ENCODE measurements around the gene RASAL2. TPM values are rescaled to one million over a fixed set of nuclear protein-coding genes. Genes with fewer than 3 reads are reported as not detected.
A peak's percentile ranks its signal among the peaks of the same experiment; 100 is the strongest.

RASAL2 gene
- total and polyA plus RNA-seq, 2 experiments from 2014 or later = 16.0 to 42.2 TPM

GRCh38 chr1:178374016-178374415 is 280.1 kb downstream of the RASAL2 start:
- Histone ChIP-seq H3K4me1 (ENCODE audit: insufficient read depth) (peaks cover 57% of the 10 kb centered on the region), H2AFZ (no peak overlapping the region), H4K20me1 (replicated peaks; ENCODE audit: insufficient read depth) (no peaks in the 10 kb centered on the region), H3K27ac (ENCODE audit: low read depth) (no peak overlapping the region), H3K4me3 (no peak overlapping the region), H3F3A (replicated peaks; ENCODE audit: low read depth) (no peaks in the 10 kb centered on the region), H3K4me2 (no peak overlapping the region), H3K36me3 (ENCODE audit: insufficient read depth) (no peaks in the 10 kb centered on the region), H3K79me2 (replicated peaks; ENCODE audit: insufficient read depth) (peaks cover 24% of the 10 kb centered on the region), H3K27me3 (ENCODE audit: insufficient read depth) (no peaks in the 10 kb centered on the region), H3K9me2 (ENCODE audit: insufficient read depth) (no peaks in the 10 kb centered on the region)
- no peaks in the 10 kb centered on the region for H3K9me3 Mint-ChIP-seq
- peaks cover 16% of the 10 kb centered on the region for H3K4me1 Mint-ChIP-seq
- ATAC-seq = no peak
- no peak overlapping the region for H3K4me3 Mint-ChIP-seq
- peaks cover under 1% of the 10 kb centered on the region for H3K27me3 Mint-ChIP-seq (ENCODE audit: insufficient read depth, low read depth, poor library complexity)
- H3K27ac Mint-ChIP-seq = no peak overlapping the region
- TF ChIP-seq EZH2phosphoT487 (IDR thresholded peaks at IDR 0.05; ENCODE audit: unreplicated experiment) (no peak), EZH2 (IDR thresholded peaks at IDR 0.05; ENCODE audit: low read depth, unreplicated experiment) (no peak), REST (IDR thresholded peaks at IDR 0.05; ENCODE audit: unreplicated experiment) (no peak), STAT1 (IDR thresholded peaks at IDR 0.05; ENCODE audit: unreplicated experiment) (no peak), CTCF (conservative IDR thresholded peaks at IDR 0.05; ENCODE audit: low read depth in 2 of 2) (no peak), JUNB (IDR thresholded peaks at IDR 0.05; ENCODE audit: unreplicated experiment) (no peak)
- DNase-seq (ENCODE audit: low spot score) = no peak
- no peaks in the 10 kb centered on the region for H3K36me3 Mint-ChIP-seq (ENCODE audit: low read depth)

- Histone ChIP-seq H3K4me2 (no peak overlapping the region), H3K4me1 (ENCODE audit: insufficient read depth) (peaks cover 50% of the 10 kb centered on the region), H3K79me2 (replicated peaks; ENCODE audit: insufficient read depth) (peaks cover 26% of the 10 kb centered on the region), H3K27ac (ENCODE audit: low read depth) (no peak overlapping the region), H3K4me3 (no peak overlapping the region), H3K9me2 (ENCODE audit: insufficient read depth) (no peaks in the 10 kb centered on the region), H4K20me1 (replicated peaks; ENCODE audit: insufficient read depth) (no peaks in the 10 kb centered on the region; the same call in 1 of the 2 replicates), H3F3A (replicated peaks; ENCODE audit: low read depth) (no peaks in the 10 kb centered on the region), H3K27me3 (ENCODE audit: insufficient read depth) (no peaks in the 10 kb centered on the region), H3K36me3 (ENCODE audit: insufficient read depth) (no peaks in the 10 kb centered on the region), H2AFZ (no peak overlapping the region)
- peaks cover 16% of the 10 kb centered on the region for H3K4me1 Mint-ChIP-seq
- H3K27ac Mint-ChIP-seq = no peak overlapping the region
- no peaks in the 10 kb centered on the region for H3K36me3 Mint-ChIP-seq (ENCODE audit: low read depth)
- peaks cover 1% of the 10 kb centered on the region for H3K27me3 Mint-ChIP-seq (ENCODE audit: insufficient read depth, low read depth, poor library complexity)
- DNase-seq (ENCODE audit: low spot score) (no peak), ATAC-seq (peak; percentile 49)
- no peak overlapping the region for H3K4me3 Mint-ChIP-seq
- H3K9me3 Mint-ChIP-seq = no peaks in the 10 kb centered on the region
- TF ChIP-seq ZNF114 (CRISPR knock-in tag; IDR thresholded peaks at IDR 0.05) (no peak), CREB1 (CRISPR knock-in tag; IDR thresholded peaks at IDR 0.05; ENCODE audit: low read depth) (no peak), NANOG (IDR thresholded peaks at IDR 0.05; ENCODE audit: borderline replicate concordance) (no peak), CTCF (conservative IDR thresholded peaks at IDR 0.05; ENCODE audit: low read depth in 2 of 2) (no peak), STAT1 (IDR thresholded peaks at IDR 0.05; ENCODE audit: unreplicated experiment) (no peak), JUNB (IDR thresholded peaks at IDR 0.05; ENCODE audit: unreplicated experiment) (no peak), ZNF331 (CRISPR knock-in tag; IDR thresholded peaks at IDR 0.05; ENCODE audit: low read depth) (no peak), ETS1 (IDR thresholded peaks at IDR 0.05) (no peak)
Measured at GRCh38 chr1:178376008-178376407, 282.1 kb downstream of the RASAL2 start.

Data from GM23338 (cell line).